SU-DHL-6 (cell line): ENCODE measurements around the gene IGSF5.

Experiments
- H2AFZ ChIP-seq: fragments of 200-600 bp; sonication (generic); 2 replicates; pipeline ENCODE4 v1.6.1; 2014; ENCODE audit warnings: low read depth, mild to moderate bottlenecking, moderate library complexity, mixed read lengths, antibody characterized with exemption, low read length; ENCODE audit not compliant: severe bottlenecking
- H3F3A ChIP-seq: fragments of 200-600 bp; shearing (Covaris generic); 2 replicates; pipeline ENCODE4 v1.6.0; 2016; ENCODE audit warnings: antibody characterized with exemption, mild to moderate bottlenecking; ENCODE audit not compliant: insufficient read depth
- H3K27ac ChIP-seq: fragments of 200-600 bp; sonication (generic); 2 replicates; pipeline ENCODE4 v1.5.1; 2016; ENCODE audit warnings: low read depth, mild to moderate bottlenecking, low read length, moderate library complexity, mixed read lengths
- H3K27me3 ChIP-seq: fragments of 200-600 bp; sonication (generic), shearing (Covaris generic); 2 replicates; pipeline ENCODE4 v1.6.0; 2014; ENCODE audit warnings: mild to moderate bottlenecking, low read length
- H3K36me3 ChIP-seq: fragments of 200-600 bp; sonication (generic); 2 replicates; pipeline ENCODE4 v1.6.1; 2014; ENCODE audit warnings: mild to moderate bottlenecking, low read length, mixed read lengths
- H3K4me2 ChIP-seq: fragments of 300-600, 200-600 bp; shearing (Covaris generic), sonication (generic); 2 replicates; pipeline ENCODE4 v1.6.0; 2014; ENCODE audit warnings: low read length, low read depth, mild to moderate bottlenecking; ENCODE audit not compliant: poor library complexity, severe bottlenecking
- H3K4me3 ChIP-seq: fragments of 200-600 bp; sonication (generic); 2 replicates; pipeline ENCODE4 v1.5.1; 2014; ENCODE audit warnings: antibody characterized with exemption, low read length, mild to moderate bottlenecking, mixed read lengths; ENCODE audit not compliant: insufficient read depth, poor library complexity, severe bottlenecking
- H3K79me2 ChIP-seq: fragments of 200-600 bp; sonication (generic); 2 replicates; pipeline ENCODE4 v1.6.1; 2014; ENCODE audit warnings: mild to moderate bottlenecking, low read length, moderate library complexity; ENCODE audit not compliant: insufficient read depth
- H3K9ac ChIP-seq: fragments of 200-600 bp; sonication (generic); 2 replicates; pipeline ENCODE4 v1.7.0; 2014; ENCODE audit warnings: mild to moderate bottlenecking, low read length
- H3K9me2 ChIP-seq: fragments of 200-600 bp; sonication (generic); replicated peaks from 2 replicates; pipeline ENCODE4 v1.6.1; 2014; ENCODE audit warnings: low read length; ENCODE audit not compliant: insufficient read depth
- H3K9me3 ChIP-seq: fragments of 200-600 bp; sonication (generic); 2 replicates; pipeline ENCODE4 v1.6.1; 2014; ENCODE audit warnings: low read length, mixed read lengths; ENCODE audit not compliant: insufficient read depth
- H4K20me1 ChIP-seq: fragments of 200-600 bp; sonication (generic); 2 replicates; pipeline ENCODE4 v1.6.1; 2014; ENCODE audit warnings: low read depth, mild to moderate bottlenecking, antibody characterized with exemption, low read length, moderate library complexity, mixed read lengths
- EZH2phosphoT487 ChIP-seq: fragments of 200-600 bp; sonication (generic), shearing (Covaris generic); conservative IDR thresholded peaks from 2 replicates; pipeline ENCODE4 v1.6.1; 2018; ENCODE audit warnings: mild to moderate bottlenecking, antibody characterized with exemption, low read length, moderate library complexity, mixed read lengths
- TF ChIP-seq, protein P1 (sequence below): fragments of 200-600 bp; sonication (generic); IDR thresholded peaks from one replicate; pipeline ENCODE4 v1.5.1; 2017; ENCODE audit warnings: antibody characterized with exemption, mild to moderate bottlenecking, low read length, moderate library complexity; ENCODE audit not compliant: insufficient read depth, poor library complexity, severe bottlenecking

IGSF5 gene

DNA sequence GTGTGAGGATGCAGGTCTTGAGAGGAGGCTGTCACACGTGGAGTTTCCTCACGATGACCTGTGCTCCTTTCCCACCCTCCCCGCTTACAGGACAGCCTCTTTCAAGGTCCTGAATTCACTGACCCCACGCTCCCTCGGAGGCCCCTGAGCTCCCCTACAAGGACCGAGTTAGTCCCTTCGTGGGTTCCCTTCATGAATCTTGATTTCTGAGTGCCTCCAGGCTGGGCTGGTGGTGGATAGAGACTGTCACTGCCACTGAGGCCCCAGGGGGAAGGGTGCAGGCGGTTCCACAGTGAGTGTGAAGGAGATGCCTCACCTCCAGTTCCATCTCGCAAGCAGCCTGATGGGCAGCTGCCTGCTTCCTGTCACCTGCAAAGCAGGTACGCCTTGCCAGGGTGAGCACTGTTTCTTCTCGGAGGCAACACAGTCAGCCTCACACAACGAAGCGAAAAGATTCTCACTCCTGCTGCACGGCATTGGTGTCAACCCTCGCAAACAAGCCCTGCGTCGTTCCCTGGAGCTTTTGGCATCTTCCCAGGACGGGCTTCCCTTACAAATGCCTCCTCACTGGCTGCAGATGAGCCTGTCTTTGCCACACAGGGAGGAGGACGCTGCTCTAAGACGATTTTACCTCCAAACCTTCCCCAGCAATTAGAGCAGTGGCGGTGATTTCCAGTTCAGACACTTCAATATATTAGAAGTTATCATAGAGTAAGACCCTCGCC lies 95.6 kb downstream of the IGSF5 start:
- H3K4me2 ChIP-seq: no peak overlapping the region

DNA sequence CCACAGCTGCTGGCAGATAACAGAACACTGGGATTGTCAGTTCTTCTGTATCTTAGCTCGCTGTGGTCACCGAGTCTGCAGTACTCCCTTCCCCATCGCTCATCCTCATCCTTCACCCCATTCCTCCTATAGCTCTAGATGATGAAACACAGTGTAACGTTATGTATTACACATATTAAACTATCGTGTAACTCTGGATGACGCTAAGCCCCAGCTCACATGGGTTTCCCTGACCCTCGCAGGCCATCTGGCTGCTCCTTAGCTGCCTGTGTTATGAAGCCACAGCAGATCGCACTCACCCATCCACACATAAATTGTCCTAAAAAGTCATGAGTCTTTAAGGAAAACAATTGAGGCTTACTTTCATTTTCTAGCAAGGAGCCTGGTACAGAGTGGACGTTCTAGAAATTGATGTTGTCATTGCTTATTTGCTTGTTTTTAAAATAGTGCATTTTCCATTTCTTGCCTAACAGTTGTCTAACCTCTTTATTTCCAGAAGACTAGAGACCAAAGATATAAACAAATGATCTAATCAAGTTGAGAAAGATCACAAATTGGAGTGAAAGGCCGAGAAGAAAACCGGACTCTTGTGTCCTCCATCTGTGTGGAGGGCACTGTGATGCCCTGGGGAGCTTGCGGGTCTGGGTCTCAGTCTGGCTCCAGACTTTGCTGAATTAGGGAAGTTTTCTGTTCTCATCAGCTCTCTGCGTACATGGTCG lies 97.9 kb downstream of the IGSF5 start:
- no peak for TF ChIP-seq EZH2phosphoT487
- TF ChIP-seq, protein P1, sequence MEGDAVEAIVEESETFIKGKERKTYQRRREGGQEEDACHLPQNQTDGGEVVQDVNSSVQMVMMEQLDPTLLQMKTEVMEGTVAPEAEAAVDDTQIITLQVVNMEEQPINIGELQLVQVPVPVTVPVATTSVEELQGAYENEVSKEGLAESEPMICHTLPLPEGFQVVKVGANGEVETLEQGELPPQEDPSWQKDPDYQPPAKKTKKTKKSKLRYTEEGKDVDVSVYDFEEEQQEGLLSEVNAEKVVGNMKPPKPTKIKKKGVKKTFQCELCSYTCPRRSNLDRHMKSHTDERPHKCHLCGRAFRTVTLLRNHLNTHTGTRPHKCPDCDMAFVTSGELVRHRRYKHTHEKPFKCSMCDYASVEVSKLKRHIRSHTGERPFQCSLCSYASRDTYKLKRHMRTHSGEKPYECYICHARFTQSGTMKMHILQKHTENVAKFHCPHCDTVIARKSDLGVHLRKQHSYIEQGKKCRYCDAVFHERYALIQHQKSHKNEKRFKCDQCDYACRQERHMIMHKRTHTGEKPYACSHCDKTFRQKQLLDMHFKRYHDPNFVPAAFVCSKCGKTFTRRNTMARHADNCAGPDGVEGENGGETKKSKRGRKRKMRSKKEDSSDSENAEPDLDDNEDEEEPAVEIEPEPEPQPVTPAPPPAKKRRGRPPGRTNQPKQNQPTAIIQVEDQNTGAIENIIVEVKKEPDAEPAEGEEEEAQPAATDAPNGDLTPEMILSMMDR: no peak
- Histone ChIP-seq H3K79me2 (no peaks in the 10 kb centered on the region), H3K9ac (no peak overlapping the region), H2AFZ (no peak overlapping the region), H3K4me3 (no peak overlapping the region), H3K9me2 (no peaks in the 10 kb centered on the region), H3K9me3 (no peaks in the 10 kb centered on the region), H4K20me1 (no peaks in the 10 kb centered on the region), H3K27me3 (no peaks in the 10 kb centered on the region), H3K4me2 (no peak overlapping the region), H3K27ac (no peak overlapping the region), H3F3A (no peaks in the 10 kb centered on the region), H3K36me3 (no peaks in the 10 kb centered on the region)

More for the DNA sequence above, 95.6 kb downstream of the IGSF5 start:
- no peaks in the 10 kb centered on the region for H3K79me2 ChIP-seq
- H3K27ac ChIP-seq: no peak overlapping the region
- no peaks in the 10 kb centered on the region for H3F3A ChIP-seq
- no peaks in the 10 kb centered on the region for H3K36me3 ChIP-seq
- no peaks in the 10 kb centered on the region for H3K9me2 ChIP-seq
- no peaks in the 10 kb centered on the region for H4K20me1 ChIP-seq
- no peak overlapping the region for H2AFZ ChIP-seq
- no peak for TF ChIP-seq EZH2phosphoT487
- TF ChIP-seq, protein P1: no peak
- no peaks in the 10 kb centered on the region for H3K9me3 ChIP-seq
- no peak overlapping the region for H3K4me3 ChIP-seq
- no peaks in the 10 kb centered on the region for H3K27me3 ChIP-seq
- H3K9ac ChIP-seq: no peak overlapping the region

DNA sequence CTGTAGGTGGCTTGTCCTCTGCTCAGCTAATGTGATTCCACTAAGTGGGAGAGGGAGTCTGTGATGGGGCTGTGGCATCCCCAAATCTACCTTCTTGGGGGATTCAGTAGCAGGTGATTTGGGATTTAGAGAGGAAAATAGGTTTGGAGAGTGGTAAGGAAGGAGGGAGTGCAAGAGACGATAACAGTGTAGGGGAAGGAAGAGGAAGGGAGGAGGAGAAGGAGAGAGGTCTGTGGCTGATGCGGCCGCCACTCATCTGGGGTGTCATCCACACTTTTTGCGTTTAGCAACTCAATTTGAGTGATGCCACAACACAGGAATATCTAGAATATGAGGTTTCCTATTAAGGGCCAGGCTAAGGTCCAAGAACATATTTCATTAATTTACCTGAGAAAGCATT lies 98.5 kb downstream of the IGSF5 start:
- TF ChIP-seq, protein P1: no peak
- TF ChIP-seq EZH2phosphoT487: no peak
- H2AFZ ChIP-seq: no peak overlapping the region

More for the DNA sequence above, 98.5 kb downstream of the IGSF5 start:
- Histone ChIP-seq H4K20me1 (no peaks in the 10 kb centered on the region), H3K36me3 (no peaks in the 10 kb centered on the region), H3K79me2 (no peaks in the 10 kb centered on the region), H3K9me3 (no peaks in the 10 kb centered on the region), H3K27ac (no peak overlapping the region), H3F3A (no peaks in the 10 kb centered on the region), H3K27me3 (no peaks in the 10 kb centered on the region), H3K9ac (no peak overlapping the region), H3K9me2 (no peaks in the 10 kb centered on the region), H3K4me3 (no peak overlapping the region), H3K4me2 (no peak overlapping the region)
